ENCODE data around the gene ATG2A.

Gene ATG2A

GRCh38 chr11:64898076-64898445, 18.9 kb downstream of the ATG2A start:
- no peak for DNase-seq (ENCODE audit: low read depth)
- no peak for TF ChIP-seq CTCF (IDR thresholded peaks at IDR 0.05; ENCODE audit: control insufficient read depth, extremely low read depth, insufficient read depth)
- no peak overlapping the region for H3K4me3 ChIP-seq (ENCODE audit: low read depth, low read length)

- no peak for TF ChIP-seq CTCF (IDR thresholded peaks at IDR 0.05; ENCODE audit: control insufficient read depth, extremely low read depth, insufficient read depth)
- no peak overlapping the region for H3K4me3 ChIP-seq (ENCODE audit: low read depth, low read length)
- no peak for DNase-seq (ENCODE audit: low read depth)
Observed at GRCh38 chr11:64897381-64898075, 19.5 kb downstream of the ATG2A start.

GRCh38 chr11:64896448-64897022, 20.5 kb downstream of the ATG2A start:
- H3K4me3 ChIP-seq (ENCODE audit: low read depth, low read length) = no peak overlapping the region
- no peak for DNase-seq (ENCODE audit: low read depth)
- TF ChIP-seq CTCF (IDR thresholded peaks at IDR 0.05; ENCODE audit: control insufficient read depth, extremely low read depth, insufficient read depth) = no peak

- no peak overlapping the region for H3K4me3 ChIP-seq (ENCODE audit: low read depth, low read length)
- DNase-seq (ENCODE audit: low read depth) = no peak
- no peak for TF ChIP-seq CTCF (IDR thresholded peaks at IDR 0.05; ENCODE audit: control insufficient read depth, extremely low read depth, insufficient read depth)
Observed at GRCh38 chr11:64894812-64895452, 22.1 kb downstream of the ATG2A start.

GRCh38 chr11:64894070-64894811, 22.8 kb downstream of the ATG2A start:
- peak; percentile 93 for TF ChIP-seq CTCF (IDR thresholded peaks at IDR 0.05; ENCODE audit: control insufficient read depth, extremely low read depth, insufficient read depth)
- DNase-seq (ENCODE audit: low read depth) = no peak
- no peak overlapping the region for H3K4me3 ChIP-seq (ENCODE audit: low read depth, low read length)

- TF ChIP-seq CTCF (IDR thresholded peaks at IDR 0.05; ENCODE audit: control insufficient read depth, extremely low read depth, insufficient read depth) = no peak
- no peak for DNase-seq (ENCODE audit: low read depth)
- H3K4me3 ChIP-seq (ENCODE audit: low read depth, low read length) = no peak overlapping the region
Observed at GRCh38 chr11:64893194-64894069, 23.6 kb downstream of the ATG2A start.

All from LNCaP clone FGC (cell line).